ENCODE results near the gene RYR3. TPM values are rescaled to one million over a fixed set of nuclear protein-coding genes. Genes with fewer than 3 reads are reported as not detected.

Gene RYR3
- total and polyA plus RNA-seq, 10 of the 15 experiments (the other 5 are each of a cell fraction or from before 2014, with no cell fraction given) = under 0.01 to 0.44 (median 0.16) TPM; not detected in 5

DNA sequence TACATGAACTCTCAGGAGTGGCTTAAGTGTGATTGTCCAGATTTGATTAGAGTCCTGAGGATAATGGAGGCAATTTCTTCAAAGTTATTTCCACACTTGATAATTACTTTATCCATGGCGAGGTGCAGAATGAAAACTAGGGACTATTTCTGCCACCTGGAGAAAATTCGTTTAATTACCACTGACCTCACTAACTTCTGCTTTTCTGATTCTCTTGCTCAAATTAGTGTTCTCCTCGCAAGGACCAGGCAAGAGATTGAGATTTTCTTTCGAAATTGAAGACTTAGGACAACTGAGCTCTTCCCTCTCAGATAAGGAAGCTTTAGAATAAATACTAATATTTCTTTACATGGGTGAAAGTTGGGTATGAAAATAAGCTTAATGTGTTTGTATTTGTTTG is 135.2 kb downstream of the RYR3 start:
- Histone ChIP-seq H3K27ac (ENCODE audit: control insufficient read depth, insufficient read depth) (no peak overlapping the region), H3K79me2 (ENCODE audit: control insufficient read depth, insufficient read depth, low read length) (no peaks in the 10 kb centered on the region), H3K36me3 (ENCODE audit: control insufficient read depth in 2 of 2, insufficient read depth in 2 of 2, low read length in 1 of 2) (no peaks in the 10 kb centered on the region), H3K27me3 (replicated peaks in 1 of 2; ENCODE audit: control insufficient read depth in 2 of 2, insufficient read depth in 2 of 2, low read length in 1 of 2) (peaks cover 2 to 3% of the 10 kb centered on the region in 2 experiments; a peak in 2 of 4 replicates), H3K9ac (ENCODE audit: control insufficient read depth, insufficient read depth, low read length) (no peak overlapping the region), H3K4me2 (ENCODE audit: control insufficient read depth, insufficient read depth) (no peak overlapping the region), H3K4me1 (ENCODE audit: control insufficient read depth, insufficient read depth, low read length) (no peaks in the 10 kb centered on the region), H2AFZ (ENCODE audit: control insufficient read depth, low read depth, low read length) (no peak overlapping the region), H3K9me3 (replicated peaks; ENCODE audit: control insufficient read depth, insufficient read depth, low read length) (no peaks in the 10 kb centered on the region), H3K4me3 (no peak overlapping the region), H4K20me1 (ENCODE audit: control insufficient read depth, insufficient read depth) (no peaks in the 10 kb centered on the region)
- ChIA-PET RAD21 (ENCODE audit: unreplicated experiment) (no interaction called here), CTCF (interaction anchor here (0.5 kb wide), 1 partner anchor 42 kb away, joined by 3 read pairs; no protein-coding TSS in a partner anchor), POLR2A (no interaction called here), SMC1A (ENCODE audit: uncharacterized antibody, unreplicated experiment) (no interaction called here)
- intact Hi-C loops (cut with micrococcal nuclease; ENCODE audit: unreplicated experiment) (no loop called here), in situ Hi-C loops (cut with MboI) (no loop called here)
- TF ChIP-seq ZNF274 (IDR thresholded peaks at IDR 0.05; ENCODE audit: insufficient read depth, insufficient read length) = no peak
- no peak for TF ChIP-seq SIX5 (IDR thresholded peaks at IDR 0.05; ENCODE audit: low read depth, low read length, severe bottlenecking)
- no peak for TF ChIP-seq CREM (IDR thresholded peaks at IDR 0.05; ENCODE audit: low read depth)
- no peak for TF ChIP-seq CEBPB (IDR thresholded peaks at IDR 0.05; ENCODE audit: borderline replicate concordance in 1 of 2, low read depth in 2 of 2, low read length in 2 of 2)
- TF ChIP-seq, protein P1, sequence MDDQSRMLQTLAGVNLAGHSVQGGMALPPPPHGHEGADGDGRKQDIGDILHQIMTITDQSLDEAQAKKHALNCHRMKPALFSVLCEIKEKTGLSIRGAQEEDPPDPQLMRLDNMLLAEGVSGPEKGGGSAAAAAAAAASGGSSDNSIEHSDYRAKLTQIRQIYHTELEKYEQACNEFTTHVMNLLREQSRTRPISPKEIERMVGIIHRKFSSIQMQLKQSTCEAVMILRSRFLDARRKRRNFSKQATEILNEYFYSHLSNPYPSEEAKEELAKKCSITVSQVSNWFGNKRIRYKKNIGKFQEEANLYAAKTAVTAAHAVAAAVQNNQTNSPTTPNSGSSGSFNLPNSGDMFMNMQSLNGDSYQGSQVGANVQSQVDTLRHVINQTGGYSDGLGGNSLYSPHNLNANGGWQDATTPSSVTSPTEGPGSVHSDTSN (IDR thresholded peaks at IDR 0.05; ENCODE audit: insufficient replicate concordance, low read depth, low read length) = no peak
- no peak for TF ChIP-seq SIN3A (IDR thresholded peaks at IDR 0.05; ENCODE audit: low read depth, low read length)
- no peak for TF ChIP-seq HDAC6 (IDR thresholded peaks at IDR 0.05; ENCODE audit: unreplicated experiment)
- TF ChIP-seq BACH1 (IDR thresholded peaks at IDR 0.05; ENCODE audit: borderline replicate concordance) = no peak
- TF ChIP-seq PAX5 (IDR thresholded peaks at IDR 0.05; ENCODE audit: borderline replicate concordance, low read depth, low read length) = no peak
- TF ChIP-seq TCF7 (IDR thresholded peaks at IDR 0.05; ENCODE audit: borderline replicate concordance) = no peak
- TF ChIP-seq, protein P2, sequence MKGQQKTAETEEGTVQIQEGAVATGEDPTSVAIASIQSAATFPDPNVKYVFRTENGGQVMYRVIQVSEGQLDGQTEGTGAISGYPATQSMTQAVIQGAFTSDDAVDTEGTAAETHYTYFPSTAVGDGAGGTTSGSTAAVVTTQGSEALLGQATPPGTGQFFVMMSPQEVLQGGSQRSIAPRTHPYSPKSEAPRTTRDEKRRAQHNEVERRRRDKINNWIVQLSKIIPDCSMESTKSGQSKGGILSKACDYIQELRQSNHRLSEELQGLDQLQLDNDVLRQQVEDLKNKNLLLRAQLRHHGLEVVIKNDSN (IDR thresholded peaks at IDR 0.05; ENCODE audit: borderline replicate concordance, extremely low read length, insufficient read depth, low read depth, low read length) = no peak
- TF ChIP-seq ASH2L (IDR thresholded peaks at IDR 0.05; ENCODE audit: borderline replicate concordance, low read depth) = no peak
- no peak for TF ChIP-seq POLR2AphosphoS2 (IDR thresholded peaks at IDR 0.05; ENCODE audit: low read depth, low read length)
- TF ChIP-seq, protein P3, sequence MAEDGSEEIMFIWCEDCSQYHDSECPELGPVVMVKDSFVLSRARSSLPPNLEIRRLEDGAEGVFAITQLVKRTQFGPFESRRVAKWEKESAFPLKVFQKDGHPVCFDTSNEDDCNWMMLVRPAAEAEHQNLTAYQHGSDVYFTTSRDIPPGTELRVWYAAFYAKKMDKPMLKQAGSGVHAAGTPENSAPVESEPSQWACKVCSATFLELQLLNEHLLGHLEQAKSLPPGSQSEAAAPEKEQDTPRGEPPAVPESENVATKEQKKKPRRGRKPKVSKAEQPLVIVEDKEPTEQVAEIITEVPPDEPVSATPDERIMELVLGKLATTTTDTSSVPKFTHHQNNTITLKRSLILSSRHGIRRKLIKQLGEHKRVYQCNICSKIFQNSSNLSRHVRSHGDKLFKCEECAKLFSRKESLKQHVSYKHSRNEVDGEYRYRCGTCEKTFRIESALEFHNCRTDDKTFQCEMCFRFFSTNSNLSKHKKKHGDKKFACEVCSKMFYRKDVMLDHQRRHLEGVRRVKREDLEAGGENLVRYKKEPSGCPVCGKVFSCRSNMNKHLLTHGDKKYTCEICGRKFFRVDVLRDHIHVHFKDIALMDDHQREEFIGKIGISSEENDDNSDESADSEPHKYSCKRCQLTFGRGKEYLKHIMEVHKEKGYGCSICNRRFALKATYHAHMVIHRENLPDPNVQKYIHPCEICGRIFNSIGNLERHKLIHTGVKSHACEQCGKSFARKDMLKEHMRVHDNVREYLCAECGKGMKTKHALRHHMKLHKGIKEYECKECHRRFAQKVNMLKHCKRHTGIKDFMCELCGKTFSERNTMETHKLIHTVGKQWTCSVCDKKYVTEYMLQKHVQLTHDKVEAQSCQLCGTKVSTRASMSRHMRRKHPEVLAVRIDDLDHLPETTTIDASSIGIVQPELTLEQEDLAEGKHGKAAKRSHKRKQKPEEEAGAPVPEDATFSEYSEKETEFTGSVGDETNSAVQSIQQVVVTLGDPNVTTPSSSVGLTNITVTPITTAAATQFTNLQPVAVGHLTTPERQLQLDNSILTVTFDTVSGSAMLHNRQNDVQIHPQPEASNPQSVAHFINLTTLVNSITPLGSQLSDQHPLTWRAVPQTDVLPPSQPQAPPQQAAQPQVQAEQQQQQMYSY (CRISPR knock-in tag; IDR thresholded peaks at IDR 0.05) = no peak
- TF ChIP-seq, protein P4, sequence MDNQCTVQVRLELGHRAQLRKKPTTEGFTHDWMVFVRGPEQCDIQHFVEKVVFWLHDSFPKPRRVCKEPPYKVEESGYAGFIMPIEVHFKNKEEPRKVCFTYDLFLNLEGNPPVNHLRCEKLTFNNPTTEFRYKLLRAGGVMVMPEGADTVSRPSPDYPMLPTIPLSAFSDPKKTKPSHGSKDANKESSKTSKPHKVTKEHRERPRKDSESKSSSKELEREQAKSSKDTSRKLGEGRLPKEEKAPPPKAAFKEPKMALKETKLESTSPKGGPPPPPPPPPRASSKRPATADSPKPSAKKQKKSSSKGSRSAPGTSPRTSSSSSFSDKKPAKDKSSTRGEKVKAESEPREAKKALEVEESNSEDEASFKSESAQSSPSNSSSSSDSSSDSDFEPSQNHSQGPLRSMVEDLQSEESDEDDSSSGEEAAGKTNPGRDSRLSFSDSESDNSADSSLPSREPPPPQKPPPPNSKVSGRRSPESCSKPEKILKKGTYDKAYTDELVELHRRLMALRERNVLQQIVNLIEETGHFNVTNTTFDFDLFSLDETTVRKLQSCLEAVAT (IDR thresholded peaks at IDR 0.05) = no peak
- no peak for TF ChIP-seq HCFC1 (IDR thresholded peaks at IDR 0.05; ENCODE audit: low read length)
- no peak for TF ChIP-seq SP1 (IDR thresholded peaks at IDR 0.05; ENCODE audit: low read depth, low read length)
- ATAC-seq = no peak
- WGBS (ENCODE audit: insufficient coverage, insufficient replicate concordance, low lambda C conversion rate, missing lambda C conversion rate) = 0% methylated on average over 4 of the region's 4 CpGs
- no peak for FAIRE-seq
- BruUV-seq (replicated peaks) = no TSS peak
- DNase-seq (ENCODE audit: low read depth, low spot score) = no peak
